Activated T-cell treated with anti-CD3 and anti-CD28 coated beads for 24 hours (primary cell): ENCODE data around the gene CAPZB.

Source experiments
- DNase-seq: peaks from one replicate; pipeline ENCODE4 v3.0.0-alpha.2; 2020; ENCODE audit warnings: low read depth

CAPZB gene

DNA sequence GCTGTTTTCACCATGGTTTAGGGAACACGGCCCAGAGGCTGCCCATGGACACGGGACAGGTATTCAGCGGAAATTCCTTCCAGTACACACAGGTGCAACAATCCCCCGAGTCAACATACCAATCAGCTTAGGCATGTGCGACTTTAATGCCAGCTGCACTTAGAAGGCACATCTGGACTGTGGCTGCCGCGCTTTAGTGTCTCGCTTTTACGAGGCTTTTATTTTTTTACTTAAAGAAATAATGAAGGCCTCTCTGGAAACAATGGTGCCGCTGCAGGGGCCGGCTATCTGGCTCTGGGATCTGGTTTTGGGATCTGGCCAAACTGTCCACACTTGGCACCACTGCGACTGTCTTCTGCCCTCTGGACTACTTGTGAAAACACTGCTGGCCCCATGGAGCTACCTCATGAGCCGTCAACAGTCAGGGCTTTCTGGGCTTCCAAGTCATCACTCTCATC, 117.7 kb downstream of the CAPZB start:
- no peak for DNase-seq

DNA sequence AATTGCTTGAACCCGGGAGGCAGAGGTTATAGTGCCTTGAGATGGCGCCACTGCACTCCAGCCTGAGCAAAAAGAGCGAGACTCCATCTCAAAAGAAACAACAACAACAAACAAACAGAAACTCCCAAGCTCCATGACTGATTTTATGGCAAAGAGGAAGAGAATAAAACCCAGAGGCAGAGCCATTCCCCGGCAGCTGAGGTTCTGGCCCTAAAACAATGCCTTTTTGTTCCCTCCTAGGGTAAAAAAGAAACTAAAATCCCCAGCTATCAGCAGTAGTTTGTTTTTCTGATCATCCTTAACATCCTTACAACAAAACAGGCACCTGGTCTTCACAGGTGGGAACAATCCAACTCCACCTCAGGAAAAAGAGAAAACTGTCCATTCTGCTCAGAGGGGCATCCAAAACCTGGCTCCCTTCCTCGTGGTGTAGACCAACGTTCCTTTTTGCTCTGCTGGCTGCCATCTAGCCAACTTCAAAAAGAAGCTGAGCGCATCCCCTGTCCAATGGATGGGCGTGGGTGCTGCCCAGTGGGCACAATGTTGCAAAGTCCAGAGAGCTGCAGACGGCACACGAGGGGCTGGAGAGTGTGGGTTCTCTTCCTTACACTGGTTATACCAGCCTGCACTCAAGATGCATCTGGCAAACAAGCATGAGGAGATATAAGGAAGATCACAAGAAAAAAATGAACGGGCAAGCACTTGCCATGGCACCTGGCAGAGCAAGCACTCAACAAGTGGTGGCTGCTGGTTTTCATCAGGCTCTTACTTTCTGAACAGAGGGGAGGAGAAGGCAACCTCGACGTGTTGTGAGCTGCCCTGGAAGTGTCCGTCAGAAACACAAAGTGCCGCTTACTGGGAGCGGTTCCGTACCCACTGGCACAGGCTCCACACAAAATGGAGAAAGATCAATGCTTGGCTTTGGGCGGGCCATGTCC, 118.5 kb downstream of the CAPZB start:
- DNase-seq, result no peak

DNA sequence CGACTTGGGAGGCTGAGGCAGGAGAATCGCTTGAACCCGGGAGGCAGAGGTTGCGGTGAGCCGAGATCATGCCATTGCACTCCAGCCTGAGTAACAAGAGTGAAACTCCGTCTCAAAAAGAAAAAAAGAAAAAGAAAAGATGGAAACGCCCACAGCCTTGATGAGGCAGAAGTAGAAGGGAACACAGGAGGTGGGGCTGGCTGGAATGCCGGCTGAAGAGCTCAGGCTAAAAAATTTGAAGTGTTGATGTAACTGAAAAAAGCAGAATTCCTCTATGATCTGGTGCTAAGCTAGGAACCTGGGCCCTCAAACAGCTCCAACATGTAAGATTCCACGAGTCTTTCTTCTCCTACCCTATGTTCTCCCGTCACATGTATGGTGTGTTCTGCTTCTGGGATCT, 119.6 kb downstream of the CAPZB start:
- no peak for DNase-seq

DNA sequence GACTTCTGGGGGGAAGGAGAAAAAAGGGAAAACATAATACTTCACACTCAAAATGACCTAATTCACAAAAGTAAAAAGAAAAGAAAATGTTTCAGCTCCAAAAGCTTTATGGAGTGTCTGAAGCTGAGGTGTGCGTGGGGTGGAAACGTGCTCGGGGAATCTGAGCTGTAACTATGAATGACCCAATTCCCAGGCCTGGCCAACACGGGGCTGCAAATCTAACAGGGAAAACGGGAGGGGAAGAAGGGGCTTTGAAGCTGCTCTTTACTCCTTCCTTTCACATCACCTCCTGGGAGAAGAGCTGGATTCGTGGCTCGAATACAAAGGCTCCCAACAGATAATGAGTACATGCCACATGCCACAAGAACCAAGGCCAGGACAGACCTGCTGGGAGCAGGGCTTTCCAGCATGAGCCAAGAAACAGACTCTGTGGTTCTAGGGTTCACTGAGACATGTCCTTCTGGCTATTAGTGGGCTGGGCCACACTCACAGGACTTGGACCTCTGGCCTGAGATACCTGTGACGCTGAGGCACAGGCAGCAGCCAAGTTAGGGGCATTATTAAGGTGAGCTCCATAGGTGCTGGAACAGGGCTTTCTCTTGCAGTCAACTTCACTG, 121.7 kb downstream of the CAPZB start:
- no peak for DNase-seq

DNA sequence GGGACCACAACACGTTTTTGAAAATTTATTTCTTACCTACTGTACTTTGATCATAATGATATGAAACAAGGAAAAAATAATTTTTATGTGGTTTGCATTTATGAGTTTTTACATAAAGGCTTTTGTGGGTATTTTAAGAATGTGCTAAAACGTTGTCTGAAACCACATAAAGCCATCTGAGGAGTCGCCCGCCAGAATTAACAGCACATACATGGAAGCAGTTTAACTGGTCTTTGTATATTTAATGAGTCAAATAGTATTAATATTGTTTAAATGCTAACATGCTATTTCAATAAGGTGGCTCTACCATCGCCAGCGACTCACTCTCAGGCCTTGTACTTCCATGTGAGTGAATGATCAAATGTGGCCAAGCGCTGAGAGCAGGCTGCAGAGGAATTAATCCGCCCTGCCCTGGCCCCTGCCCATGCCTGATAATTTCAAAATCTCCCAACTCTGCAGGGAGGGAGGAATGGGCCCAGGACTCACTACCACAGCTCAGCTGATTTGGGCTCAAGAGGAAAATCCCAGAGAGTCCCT, 123.7 kb downstream of the CAPZB start:
- DNase-seq, result no peak

DNA sequence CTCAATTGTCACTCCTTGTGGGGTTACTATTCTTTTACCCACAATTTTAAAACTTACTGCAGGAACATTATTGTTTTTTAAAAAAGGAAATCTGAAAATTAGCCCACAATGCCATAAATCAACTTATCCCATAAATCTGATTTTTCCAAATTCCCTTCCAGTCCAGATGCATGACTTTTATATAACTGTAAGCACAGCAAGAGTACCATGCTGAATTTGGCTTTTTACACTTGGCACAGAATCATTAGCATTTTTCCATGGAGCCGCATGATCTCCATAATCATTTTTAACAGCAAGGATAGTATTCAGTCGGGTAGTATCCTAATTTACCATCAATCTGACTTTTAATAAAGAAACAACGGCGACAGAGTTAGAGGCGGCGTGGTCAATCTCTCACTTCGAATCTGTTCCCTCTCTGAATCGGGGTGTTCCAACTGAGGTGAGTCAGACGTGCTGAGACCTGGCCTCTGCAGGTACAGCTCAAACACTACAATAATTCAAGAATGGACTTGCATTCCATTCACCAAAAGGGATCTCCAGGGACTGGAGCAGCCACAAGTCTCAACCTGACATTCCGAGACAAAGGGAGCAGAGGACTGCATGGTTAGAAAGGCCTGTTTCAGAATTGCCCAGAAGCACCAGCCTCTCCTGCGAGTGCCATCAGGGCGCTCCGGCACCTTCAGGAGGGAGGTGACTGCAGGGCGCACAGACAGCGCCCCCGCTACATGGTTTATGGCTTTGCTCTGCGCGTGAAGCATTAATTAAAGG, 124.3 kb downstream of the CAPZB start:
- DNase-seq, result no peak

DNA sequence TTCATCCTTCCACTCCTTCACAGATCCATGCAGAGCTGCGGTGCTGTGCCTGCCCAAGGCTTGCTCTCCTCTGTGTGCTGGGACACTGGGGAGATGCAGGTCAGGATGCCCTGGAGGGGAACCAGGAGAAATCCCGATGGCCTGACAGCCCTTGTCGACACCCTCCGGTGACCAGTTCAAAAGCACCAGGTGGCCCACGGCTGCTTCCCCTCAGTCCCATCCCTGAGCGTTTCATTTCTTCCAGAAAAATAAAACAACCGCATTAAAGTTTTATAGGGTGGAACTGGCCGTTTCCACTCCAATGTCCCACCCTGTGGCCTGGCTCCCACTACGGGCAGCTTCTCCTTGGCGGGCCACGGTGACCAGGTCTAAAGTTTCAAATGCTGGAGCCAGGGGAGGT, 124.9 kb downstream of the CAPZB start:
- DNase-seq, result no peak

DNA sequence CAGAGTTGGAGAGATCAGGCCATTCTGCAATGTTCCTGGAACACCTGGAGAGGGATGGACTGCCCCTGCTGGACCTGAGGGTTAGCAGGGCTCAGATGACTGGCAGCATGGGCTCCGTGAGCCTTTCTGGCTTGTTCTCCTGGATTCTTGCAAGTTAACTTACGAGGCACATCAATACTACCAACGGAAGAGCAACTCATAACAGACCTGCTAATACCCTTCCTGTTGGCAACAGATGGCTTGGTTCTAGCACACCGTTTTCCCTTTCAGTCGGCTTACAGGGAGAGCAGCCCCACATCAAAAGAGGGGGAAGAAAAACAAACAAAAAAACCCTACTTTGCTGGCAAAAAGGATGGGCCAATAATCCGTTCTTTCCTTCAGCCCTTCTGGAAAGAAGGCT, 125.3 kb downstream of the CAPZB start:
- no peak for DNase-seq

DNA sequence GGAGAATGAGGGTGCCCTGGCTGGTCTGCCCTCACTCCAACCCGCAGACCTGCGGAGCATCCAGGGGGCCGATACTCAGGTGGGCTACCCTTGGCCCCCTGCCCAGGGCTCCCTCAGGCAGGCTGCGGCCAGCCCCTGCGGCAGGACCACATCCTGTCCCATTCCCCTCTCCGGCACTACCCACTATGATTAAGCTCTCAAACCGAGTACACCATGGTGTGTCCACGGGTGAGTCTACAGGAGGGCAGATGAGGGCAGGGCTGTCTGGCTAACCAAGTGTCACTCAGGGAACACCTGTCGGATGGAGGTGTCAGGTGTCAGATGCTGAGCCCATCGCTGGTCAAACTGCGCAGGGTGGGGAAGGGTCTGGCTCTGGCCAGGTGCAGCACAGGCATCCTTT, 126.0 kb downstream of the CAPZB start:
- DNase-seq, result no peak

DNA sequence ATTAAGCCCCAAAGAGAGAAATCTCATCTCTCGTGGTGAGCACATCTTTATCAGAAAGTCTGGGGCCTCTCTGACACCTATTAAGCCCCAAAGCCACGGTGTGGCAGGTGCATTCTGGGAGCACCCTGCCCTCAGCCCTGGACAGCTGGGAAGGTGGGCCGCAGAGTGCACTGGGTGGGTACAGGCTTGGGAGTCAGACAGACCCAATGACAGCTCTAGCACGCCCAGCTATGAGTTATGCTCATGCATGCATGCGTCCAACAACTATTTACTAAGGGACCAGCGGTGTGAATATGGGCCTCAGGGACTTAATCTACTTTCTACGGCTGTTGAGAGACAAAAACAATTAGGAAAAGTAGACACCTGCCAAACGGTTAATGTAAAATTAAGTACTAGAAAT, 126.6 kb downstream of the CAPZB start:
- DNase-seq, result no peak

DNA sequence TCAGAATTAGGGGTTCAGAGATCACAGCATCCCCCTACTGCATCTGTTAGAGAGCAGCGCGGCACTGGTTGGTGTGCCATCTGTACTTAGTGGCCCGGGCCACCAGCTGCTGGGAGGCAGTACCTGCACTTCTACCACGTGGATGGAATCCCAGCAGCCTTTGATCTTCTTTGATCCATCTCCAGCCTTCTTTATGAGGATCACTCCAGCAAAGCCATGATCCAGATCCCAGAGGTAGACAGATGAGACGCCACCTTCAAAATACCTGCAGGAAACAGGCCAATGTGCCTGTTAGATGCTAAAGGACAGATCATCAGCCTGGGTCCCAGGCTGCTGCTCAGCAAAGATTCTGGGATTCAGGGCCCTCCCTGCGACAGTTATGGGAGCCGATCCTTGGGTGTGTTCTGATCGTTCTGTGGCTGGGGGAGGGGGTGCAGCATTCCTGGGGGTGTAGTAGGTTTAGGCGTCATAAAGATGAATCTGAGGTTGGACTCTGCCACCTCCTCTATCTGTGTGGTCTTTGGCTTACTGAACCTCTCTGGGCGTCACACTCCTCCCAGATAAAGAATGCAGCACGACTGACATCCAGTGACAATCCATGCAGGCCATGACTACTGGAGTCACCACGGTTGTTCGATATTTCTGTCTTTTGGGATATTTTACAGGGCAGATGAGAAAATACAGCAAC, 127.9 kb downstream of the CAPZB start:
- DNase-seq, result no peak

DNA sequence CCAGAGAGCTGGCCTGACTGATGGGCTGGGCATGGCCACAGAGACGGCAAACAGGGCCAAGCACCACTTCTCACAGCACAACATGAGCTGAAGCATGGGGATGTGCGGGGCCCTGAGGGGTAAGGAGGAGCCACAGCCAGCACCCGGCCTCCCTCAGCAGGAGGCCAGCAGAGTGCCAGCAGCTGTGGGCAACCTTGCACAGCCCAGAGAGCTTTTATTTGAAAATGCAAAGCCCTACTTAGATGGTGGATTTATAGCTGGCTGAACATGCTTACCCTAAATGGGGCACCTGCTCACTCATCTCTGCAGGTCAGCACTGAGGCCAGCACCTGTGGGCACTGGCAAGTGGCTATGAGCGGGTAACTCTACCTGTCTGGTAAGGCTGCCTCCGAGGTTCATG, 129.1 kb downstream of the CAPZB start:
- no peak for DNase-seq

DNA sequence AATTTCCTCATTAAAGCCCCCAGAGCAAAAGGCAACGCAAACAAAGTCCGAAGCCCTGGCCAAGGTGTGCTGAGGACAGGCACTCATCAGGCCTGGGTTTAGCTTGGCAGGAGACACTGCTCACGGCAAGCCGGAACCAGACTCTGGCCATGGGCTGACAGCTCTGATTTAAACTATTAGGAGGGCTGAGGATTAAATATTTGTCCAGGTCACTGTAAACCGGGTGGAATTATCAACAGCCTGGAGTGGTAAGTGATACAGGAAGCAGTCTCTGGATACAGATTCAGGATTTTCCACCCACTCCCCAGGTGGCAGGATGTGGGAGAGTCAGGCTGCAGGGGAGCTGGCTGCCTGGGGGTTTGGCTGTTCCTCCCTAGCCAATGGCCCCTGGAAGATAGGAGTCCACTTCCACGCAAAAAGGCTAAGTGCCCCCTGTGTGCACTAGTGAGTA, 130.8 kb downstream of the CAPZB start:
- DNase-seq, result no peak

DNA sequence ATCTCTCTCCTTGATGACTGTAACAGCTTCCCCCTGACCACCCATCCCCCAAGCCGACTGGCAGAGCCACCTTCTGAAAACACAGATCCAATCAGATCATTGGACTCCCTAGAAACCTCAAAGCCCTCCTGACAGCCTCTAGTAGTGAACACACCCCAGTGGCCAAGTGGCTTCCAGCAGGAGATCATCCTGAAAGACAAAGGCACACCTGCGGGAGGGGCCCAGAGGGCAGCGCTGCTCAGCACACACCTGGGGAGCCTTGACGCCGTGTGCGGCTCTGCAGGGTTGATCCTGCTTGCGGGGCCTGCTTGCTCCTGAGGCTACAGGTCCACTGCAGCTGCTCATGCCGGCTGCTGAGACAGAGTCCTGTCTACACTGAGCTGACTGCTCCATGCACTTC, 131.7 kb downstream of the CAPZB start:
- DNase-seq, result no peak

DNA sequence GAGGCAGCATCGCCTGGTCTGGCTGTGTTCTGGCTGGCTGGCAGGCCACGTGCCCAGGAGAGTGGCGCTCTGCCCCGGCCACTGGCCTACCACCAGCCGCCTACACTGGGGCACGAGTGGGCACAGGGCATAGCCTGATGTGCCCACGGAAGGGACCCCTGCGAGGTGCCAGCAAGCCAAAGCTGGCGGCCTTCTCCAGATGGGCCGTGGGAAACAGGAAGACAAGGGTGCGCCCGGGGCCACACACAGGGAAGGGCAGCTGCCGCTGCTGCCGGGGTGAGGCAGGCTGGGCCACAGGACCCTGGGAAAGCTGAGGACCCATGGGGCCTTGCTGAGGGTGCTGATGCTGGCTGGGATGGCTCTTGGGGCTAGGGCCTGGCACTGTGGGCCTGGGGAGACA, 132.5 kb downstream of the CAPZB start:
- no peak for DNase-seq

DNA sequence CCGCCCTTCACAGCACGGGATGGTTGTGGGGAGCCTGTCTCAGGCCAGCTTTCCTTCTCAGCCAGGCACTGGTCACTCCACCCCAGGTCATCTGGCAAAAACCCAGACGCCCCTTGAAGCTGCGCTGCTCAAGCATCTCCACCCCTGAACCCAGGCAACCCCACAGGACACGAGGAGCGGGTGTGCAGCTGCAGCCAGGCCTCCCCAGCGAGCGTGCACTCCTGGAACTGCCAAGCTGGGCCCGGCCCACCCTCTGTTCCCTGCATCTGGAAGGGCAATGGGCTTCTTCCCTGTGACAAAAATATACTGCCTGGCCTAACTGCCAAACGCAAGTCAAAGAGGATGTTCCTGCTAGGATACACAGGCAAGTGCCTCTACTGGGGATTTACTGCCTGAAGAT, 133.5 kb downstream of the CAPZB start:
- no peak for DNase-seq

DNA sequence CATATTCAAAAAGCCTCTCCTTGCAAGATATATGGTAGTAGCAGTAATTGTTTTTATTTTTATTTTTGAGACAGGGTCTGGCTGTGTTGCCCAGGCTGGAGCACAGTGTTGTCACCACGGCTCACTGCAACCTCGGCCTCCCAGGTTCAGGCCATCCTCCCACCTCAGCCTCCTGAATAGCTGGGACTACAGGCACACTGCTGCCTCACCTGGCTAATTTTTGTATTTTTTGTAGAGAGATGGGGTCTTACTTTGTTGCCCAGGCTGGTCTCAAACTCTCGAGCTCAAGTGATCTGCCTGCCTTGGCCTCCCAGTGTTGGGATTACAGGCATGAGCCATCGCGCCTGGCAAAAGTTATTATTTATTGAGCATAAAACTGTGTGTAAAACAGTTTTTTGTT, 134.8 kb downstream of the CAPZB start:
- no peak for DNase-seq

DNA sequence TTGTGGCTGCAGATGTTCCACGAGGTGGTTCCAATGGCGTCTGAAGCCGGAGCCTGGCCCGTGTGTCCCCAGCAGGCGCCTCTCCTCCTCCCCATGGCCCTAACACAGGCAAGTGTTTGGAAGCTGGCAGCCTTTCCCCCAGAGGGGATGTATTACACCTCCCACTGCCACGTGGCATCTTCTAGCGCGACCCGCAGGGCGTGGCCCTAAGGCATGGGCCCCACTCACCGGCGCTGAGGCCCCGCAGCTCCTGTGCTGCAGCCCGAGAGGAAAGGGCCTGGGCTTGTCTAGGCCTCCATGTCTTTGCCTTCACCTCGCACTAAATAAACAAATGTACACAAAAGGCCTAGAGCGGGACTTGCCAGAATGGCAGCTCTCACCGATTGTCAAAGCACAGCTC, 135.3 kb downstream of the CAPZB start:
- DNase-seq, result no peak

DNA sequence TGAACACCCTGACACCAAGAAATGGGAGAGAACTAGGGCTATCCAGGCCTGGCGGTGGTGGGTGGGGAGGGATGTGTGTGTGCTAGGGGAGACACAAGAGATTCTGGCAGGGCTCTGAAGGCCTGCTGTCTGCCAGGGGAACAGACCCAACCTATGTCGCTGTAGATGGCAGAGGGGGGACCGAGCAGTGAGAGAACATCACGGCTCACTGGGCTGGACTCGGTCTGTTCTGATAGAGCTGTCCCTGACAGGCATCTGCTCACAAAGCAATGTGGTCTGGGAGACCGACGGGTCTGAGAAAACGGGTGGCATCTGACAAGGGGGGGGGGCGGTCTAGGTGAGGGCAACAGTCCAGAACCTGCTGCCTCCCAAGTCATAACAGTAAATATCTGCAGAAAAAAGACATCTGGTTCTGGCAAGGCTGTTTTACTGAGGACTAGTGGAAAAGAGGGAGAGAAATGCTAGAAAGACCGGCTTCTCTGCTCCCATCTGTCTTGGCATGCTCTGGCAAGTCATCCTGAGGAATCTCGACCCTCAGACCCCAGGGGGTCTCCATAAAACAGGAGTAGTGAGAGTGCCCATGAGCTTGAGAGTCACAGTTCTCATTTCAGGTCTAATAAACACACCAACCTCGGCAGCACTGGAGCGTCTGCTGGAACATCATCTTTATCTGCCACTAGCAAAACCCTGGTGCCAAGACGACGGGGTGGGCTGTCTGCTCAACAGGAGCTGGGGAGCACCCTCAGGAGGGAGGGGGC, 136.7 kb downstream of the CAPZB start:
- no peak for DNase-seq

DNA sequence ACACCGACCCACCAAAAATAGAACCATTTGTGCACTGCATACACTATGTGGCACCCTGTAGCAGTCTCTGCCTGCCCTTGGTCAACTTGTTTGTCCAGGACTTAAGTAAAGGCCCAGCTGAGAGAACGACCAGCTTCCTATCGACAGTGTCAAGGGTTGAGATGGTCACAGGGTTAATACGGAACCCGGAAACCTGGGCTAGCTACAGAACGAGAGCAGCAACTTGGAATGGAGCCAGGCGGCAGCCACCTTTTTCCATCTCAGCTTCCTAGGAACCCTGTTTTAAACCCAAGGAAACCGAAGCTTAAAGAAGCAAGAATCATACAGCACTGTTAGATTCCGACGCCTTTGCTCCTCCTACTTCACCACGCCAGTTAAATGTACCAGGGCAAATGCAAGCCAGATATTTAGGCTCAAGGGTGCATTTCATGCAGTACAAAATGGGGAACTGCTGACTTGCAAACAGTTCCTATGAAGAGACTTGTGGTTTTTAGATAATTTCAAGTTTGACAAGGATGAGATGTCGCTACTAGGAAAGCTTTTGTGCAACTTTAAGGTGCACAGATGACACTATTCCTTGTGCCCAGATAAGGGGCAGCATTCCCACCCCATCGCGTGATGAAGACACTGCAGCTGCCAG, 137.7 kb downstream of the CAPZB start:
- DNase-seq, result no peak

DNA sequence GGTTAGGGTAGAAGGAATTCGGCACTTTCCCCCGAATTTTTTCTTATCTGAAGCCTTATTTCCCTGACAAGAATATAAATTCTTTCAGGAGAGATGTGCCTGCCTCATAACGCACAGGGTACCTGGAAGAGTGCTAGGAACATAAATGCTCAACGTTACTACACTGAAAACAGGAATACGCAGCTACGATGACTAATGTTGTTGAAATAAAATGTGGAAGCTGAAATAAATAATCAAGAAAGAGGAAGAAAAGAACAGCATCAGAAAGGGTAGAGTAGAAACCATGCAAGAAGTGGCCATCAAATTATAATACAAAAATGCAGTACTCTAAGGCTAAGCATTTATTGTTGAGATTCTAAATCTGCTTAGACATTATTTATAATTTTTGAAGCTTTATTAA, 139.3 kb downstream of the CAPZB start:
- DNase-seq, result no peak
